Activated CD8-positive, alpha-beta memory T cell treated with anti-CD3 and anti-CD28 coated beads, Interleukin-2, amount 50 U/mL, for 24 hours (primary cell): ENCODE measurements around the gene SLC17A1.

Source experiments
- DNase-seq: peaks from one replicate; pipeline ENCODE4 v3.0.0-alpha.2; 2020; ENCODE audit errors: extremely low read depth

Gene SLC17A1

GRCh38 chr6:25831532-25832306 lies at the start of gene SLC17A1:
TSS of gene SLC17A1 (minus strand) at chr6:25832052. CDS start at chr6:25830557, 1,495 bp downstream.
- DNase-seq = no peak

- no peak for DNase-seq
Observed at GRCh38 chr6:25880601-25881000, 48.7 kb upstream of the SLC17A1 start.

GRCh38 chr6:25878721-25879322 lies 47.0 kb upstream of the SLC17A1 start:
- no peak for DNase-seq

GRCh38 chr6:25875926-25876602 lies 44.2 kb upstream of the SLC17A1 start:
- DNase-seq = no peak

- DNase-seq = no peak
Observed at GRCh38 chr6:25875563-25875905, 43.7 kb upstream of the SLC17A1 start.

- no peak for DNase-seq
Observed at GRCh38 chr6:25874822-25875562, 43.1 kb upstream of the SLC17A1 start.

- DNase-seq = no peak
Observed at GRCh38 chr6:25874118-25874517, 42.3 kb upstream of the SLC17A1 start, which contains the start of gene SLC17A3. TSS of gene SLC17A3 (minus strand) at chr6:25874243. CDS start at chr6:25868387, 5,856 bp downstream.

- DNase-seq = no peak
Observed at GRCh38 chr6:25872814-25873213, 41.0 kb upstream of the SLC17A1 start.

- DNase-seq = no peak
Observed at GRCh38 chr6:25869840-25870239, 38.0 kb upstream of the SLC17A1 start.

- DNase-seq = no peak
Observed at GRCh38 chr6:25868436-25869183, 36.8 kb upstream of the SLC17A1 start.

GRCh38 chr6:25866011-25866410 lies 34.2 kb upstream of the SLC17A1 start:
- DNase-seq = no peak

- DNase-seq = no peak
Observed at GRCh38 chr6:25863360-25863759, 31.5 kb upstream of the SLC17A1 start.

- no peak for DNase-seq
Observed at GRCh38 chr6:25862199-25862598, 30.3 kb upstream of the SLC17A1 start.

GRCh38 chr6:25852756-25853155 lies 20.9 kb upstream of the SLC17A1 start:
- DNase-seq = no peak

GRCh38 chr6:25851961-25852360 lies 20.1 kb upstream of the SLC17A1 start:
- no peak for DNase-seq

- DNase-seq = no peak
Observed at GRCh38 chr6:25844518-25844917, 12.7 kb upstream of the SLC17A1 start.

- no peak for DNase-seq
Observed at GRCh38 chr6:25842526-25842925, 10.7 kb upstream of the SLC17A1 start.

GRCh38 chr6:25835442-25836283 lies 3.8 kb upstream of the SLC17A1 start:
- no peak for DNase-seq

GRCh38 chr6:25834950-25835349 lies 3.1 kb upstream of the SLC17A1 start:
- no peak for DNase-seq

GRCh38 chr6:25833136-25833535 lies 1.3 kb upstream of the SLC17A1 start:
- DNase-seq = no peak

- DNase-seq = no peak
Observed at GRCh38 chr6:25832670-25833069, 818 bp upstream of the SLC17A1 start.
